Stimulated activated CD8-positive, alpha-beta memory T cell treated with anti-CD3 and anti-CD28 coated beads, Interleukin-15, amount 100 ng/mL, for 24 hours (primary cell): Measurements from ENCODE around the gene MYT1.

ENCODE experiments used
- DNase-seq: peaks from one replicate; pipeline ENCODE4 v3.0.0-alpha.2; 2020; ENCODE audit warnings: low read depth

The MYT1 gene

DNA sequence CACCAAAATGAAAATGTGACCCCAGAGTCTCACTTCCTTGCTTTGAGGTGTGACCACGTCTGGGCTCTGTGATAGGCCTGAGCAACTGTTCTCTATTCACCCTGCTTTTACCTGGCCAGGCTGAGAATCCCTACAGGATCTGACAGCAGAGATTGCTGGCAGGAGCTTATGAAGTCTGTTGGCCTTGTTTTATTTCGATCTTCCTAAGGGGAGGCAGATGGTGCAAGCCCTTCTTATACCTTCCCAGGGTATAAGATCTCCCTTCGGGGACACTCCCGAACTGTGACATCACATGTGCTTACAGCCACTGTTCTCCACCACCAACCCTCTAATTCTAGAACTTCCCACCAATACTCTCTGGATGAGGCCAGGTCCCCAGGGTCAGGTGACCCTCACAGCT lies 26.8 kb downstream of the MYT1 start:
- DNase-seq: no peak

DNA sequence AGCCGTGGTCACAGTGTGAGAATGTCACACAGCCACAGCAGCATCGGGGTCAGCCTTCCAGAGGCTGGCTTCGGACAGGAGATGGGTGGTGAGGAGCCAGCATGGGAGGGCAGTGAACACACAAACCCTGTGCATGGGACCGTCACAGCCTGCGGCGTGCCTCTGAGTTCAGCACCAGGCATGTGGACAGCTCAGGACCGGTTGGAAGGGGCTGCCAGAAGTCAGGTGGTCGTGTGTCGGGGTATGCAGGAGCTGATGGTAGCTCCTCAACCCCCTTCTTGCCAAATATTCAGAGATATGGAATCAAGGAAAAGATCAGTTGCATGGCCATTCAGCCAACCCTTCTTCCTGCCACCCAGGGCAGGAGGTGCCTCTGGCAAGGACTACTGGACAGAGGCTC lies 28.2 kb downstream of the MYT1 start:
- DNase-seq: no peak

DNA sequence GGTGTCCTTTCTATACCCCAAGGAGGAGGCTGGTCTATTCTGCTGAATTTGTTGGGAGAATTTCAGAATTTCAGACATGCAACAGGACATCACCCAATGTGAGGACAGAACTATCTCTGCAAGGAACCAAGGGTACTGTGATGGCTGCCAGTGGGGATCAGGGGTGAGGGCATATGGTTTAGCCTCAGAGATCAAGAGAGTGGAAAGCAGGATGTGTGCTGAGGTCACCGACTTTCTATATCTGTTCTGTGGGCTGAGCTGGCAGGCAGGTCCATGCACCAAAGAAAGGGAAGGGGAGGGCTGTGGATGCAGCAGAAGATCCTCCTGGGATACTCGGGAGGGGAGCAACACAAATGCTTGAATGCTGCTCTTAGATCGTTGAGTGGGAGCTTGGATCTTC lies 28.8 kb downstream of the MYT1 start:
- no peak for DNase-seq

DNA sequence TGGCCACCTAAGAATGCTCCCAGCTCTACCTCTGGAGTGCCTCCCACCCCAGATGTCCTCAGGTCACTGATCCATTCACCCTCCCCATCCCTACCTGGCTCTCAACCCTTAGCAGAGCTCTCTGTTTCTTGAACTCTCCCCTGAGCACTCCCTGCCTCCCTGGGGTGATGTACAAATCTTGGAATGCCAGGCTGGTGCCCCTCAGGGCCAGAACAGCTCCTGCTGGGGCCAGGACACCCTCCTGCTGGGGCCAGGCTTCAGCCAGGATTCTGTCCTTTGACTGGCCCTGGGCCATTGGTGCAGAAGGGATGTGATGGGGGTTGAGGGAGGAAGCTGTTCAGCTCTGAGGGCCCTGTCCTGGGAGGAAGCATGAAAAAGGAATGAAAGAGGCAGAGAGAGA lies 30.0 kb downstream of the MYT1 start:
- DNase-seq: no peak

DNA sequence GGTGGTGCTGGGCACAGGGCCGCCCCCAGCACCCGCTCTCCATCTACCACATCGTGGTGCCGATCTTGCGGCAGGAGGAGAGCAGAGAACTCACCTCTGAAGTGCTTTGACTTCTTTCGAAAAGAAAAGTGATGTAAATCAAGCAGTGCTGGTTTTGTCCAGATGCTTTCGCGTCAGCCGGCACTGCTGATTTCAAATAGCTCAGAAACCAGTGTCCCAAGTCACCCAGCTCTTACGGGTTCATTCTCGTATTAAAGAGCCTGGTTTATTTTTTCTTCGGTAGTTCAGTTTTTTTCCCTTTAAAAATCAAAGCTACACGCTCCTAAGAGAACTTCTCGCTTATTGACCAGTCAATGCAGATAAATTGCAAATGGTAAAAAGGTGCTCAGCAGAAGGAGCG lies 32.1 kb downstream of the MYT1 start:
- no peak for DNase-seq

DNA sequence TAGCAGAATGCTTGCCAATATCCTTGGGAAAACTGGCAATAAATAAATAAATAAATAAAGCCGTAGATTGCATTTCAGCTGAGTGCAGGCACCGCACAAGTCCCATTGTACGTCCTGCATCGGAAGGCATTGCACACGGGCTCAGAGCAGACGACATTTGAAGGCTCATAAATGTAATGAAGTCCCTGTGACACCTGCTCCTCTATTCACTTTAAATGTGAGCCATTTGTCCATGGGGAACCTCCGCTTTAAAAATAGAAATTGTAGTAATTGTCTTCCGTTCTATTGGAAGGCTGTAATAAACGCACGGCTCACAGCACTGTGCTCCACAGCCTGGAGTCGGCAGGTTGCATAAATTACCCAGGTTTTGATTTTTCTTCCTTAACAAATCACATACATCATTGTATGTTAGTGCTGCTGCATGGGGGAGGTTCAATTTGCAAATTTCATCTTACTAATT lies 32.6 kb downstream of the MYT1 start:
- no peak for DNase-seq

DNA sequence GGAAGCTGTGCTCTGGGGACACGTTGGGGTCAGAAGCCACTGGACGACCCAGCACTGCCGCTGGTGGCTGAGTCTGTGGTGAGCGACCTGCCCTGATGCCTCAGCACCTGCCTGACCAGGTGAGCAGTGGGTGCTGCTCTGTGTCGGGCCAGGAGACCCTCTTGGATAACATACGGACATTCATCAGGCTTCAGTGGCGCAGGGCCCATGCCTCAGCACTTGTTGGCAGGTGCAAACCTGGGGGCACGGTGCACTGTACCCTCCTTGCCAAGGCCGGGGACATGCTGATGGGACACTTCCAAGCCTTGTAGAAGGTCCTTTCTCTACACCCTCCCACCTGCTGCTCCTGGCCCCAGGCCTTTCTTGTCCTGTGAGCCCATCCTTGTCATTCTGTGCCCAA lies 34.1 kb downstream of the MYT1 start:
- DNase-seq: no peak

DNA sequence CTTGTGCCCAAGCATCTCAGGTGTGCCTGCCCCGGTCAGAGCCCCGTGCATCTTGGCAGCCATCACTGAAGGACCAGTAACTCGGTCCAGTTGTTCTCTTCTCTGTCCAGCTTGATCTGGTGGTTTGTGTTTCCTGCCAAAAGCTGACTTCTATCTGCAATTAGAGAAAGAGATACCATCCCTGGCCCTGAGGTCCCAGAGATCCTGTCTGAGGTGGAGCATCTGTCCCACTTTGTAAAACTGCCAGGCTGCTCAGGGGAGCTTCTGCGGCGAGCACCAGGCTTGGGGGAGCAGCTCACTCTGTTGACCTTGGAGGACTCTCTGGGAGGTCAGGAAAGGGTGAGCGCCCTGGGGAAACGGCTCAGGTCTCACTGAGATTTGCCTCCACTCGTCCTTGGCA lies 35.1 kb downstream of the MYT1 start:
- DNase-seq: no peak

DNA sequence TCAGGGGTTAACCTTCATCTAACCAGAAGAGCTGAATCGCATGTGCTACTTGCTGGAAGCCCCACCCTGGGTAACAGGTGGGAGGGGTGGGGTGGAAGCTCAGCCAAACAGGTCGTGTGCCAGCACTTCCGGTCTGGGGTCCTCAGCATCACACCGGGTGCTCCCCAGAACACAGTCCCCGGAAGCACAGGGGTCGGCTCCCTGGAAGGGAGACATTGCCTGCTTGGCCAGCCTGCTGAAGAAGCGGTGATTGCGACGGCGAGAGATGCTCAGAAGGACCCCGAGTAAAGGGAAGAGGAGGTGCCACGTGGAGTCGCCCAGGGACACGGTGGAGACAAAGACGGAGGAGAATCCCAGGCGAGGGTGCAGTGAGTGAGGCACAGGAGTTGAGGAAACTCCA lies 36.5 kb downstream of the MYT1 start:
- no peak for DNase-seq

DNA sequence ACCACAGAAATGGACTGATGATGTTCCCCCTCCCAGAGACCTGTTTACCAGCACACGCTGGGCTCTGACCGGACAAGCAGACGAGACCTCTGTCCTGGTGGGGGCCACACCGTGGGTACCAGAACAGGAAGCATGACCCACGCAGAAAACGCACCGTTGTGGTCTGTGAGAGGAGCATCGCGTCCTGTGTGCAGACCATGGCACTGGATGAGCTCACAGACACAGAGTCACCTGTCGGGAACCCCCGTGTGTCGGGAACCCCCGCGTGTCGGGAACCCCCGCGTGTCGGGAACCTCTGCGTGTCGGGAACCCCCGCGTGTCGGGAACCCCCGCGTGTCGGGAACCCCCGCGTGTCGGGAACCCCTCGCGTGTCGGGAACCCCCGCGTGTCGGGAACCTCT lies 37.4 kb downstream of the MYT1 start:
- DNase-seq: no peak

DNA sequence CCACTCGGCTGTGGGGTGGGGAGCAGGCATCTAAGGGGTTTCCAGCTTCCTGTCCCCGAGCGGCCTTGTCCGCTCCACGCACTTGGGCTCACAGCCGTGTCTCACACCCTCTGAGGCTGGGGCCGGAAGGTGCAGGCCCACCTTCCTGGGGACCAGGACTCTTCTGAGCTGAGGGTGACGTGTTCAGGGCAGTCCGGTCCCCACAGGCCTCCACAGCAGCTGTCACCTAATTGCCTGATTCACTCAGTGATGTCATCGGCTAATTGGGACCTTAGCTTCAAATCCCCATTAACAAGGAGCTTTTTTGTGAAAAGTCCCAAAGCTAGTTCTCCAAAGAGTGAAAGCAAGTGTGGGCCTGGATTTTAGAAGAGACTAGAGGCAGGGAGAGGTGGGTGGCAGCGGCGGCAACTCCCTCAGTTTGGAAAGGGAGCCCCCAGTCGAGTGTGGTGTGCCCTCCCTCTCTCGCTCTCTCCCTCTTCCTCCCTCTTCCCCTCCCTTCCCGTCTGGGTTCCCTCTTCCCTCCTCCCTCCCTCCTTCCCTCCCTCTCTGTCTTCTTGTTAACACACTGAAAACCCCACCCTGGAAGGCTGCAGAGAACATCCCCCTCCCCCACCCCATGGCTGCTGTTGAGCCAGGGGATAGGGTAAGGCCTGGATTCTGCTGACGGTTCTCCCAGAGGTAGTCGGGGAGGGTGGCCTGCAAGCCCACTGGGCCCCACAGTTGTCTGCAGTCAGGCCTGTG lies 39.0 kb downstream of the MYT1 start:
- DNase-seq: no peak

DNA sequence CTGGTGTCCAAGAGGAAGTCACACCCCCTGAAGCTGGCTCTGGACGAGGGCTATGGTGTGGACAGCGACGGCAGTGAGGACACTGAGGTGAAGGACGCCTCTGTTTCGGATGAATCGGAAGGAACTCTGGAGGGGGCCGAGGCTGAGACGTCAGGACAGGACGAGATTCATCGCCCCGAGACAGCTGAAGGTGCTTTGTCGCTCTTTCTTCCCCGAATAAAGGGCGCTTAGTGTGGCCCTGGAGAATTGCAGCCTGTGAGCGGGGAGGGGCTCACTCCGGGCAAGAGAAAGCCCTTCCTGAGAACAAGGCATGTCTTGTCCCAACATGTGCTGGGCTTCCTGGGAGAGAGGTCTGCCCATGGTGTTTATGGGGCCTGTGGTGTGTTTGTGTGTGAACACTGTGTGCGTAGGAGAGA lies 41.4 kb downstream of the MYT1 start:
- DNase-seq: no peak

DNA sequence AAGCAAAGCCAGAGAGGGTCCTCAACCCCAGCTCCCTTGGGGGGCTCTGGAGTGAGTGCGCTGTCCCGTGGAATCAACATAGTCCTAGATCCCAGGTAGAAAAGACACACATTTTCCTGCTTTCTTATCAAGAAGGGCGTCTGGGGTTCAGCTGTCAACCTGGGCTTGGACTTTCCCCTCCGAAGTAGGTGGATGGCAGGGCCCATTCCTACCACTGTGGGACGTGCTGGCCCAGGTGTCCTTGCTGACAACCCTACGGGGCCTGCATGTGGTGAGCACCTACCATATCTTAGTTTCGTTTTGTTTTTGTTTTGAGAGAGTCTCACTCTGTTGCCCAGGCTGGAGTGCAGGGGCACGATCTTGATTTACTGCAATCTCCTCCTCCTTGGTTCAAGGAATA lies 42.4 kb downstream of the MYT1 start:
- no peak for DNase-seq

DNA sequence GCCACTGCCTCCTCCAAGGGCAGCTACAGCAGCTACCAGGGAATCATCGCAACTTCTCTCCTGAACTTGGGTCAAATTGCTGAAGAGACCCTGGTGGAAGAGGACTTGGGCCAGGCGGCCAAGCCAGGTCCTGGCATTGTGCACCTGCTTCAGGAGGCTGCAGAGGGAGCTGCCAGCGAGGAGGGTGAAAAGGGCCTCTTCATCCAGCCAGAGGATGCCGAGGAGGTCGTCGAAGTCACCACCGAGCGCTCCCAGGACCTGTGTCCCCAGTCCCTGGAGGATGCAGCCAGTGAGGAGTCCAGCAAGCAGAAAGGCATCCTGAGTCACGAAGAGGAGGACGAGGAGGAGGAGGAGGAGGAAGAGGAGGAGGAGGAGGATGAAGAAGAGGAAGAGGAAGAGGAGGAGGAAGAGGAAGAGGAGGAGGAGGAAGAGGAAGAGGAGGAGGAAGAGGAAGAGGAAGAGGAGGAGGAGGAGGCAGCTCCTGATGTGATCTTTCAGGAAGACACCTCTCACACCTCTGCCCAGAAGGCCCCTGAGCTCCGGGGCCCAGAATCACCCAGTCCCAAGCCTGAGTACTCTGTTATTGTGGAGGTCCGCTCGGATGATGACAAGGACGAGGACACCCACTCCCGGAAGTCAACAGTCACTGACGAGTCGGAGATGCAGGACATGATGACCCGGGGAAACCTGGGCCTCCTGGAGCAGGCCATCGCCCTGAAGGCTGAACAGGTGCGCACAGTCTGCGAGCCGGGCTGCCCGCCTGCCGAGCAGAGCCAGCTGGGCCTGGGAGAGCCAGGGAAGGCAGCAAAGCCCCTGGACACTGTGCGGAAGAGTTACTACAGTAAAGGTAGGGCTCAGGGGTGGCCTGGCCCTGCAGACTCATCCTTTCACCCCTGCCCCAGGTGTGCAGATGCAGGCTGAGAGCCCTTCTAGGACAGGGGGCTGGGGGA lies 43.7 kb downstream of the MYT1 start:
- no peak for DNase-seq

DNA sequence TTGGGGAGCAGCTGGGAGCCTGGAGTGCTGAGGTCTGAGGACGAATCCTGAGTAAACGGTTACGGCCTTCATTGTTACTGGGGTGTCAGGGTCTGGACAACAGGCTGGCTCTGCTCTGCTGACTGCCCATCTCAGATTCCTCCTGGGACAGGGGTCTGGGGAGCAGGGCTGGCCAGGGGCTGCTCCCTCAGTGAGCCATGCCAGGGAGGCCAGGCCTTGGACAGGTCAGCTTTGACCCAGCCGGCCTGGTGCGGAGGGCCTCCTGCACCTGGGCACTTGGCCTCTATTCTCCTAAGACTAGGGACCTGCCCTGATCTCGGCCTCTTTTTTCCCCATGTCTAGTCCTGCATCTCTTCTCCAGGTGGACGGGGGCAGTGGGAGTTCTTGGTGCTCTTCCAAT lies 44.9 kb downstream of the MYT1 start:
- no peak for DNase-seq

DNA sequence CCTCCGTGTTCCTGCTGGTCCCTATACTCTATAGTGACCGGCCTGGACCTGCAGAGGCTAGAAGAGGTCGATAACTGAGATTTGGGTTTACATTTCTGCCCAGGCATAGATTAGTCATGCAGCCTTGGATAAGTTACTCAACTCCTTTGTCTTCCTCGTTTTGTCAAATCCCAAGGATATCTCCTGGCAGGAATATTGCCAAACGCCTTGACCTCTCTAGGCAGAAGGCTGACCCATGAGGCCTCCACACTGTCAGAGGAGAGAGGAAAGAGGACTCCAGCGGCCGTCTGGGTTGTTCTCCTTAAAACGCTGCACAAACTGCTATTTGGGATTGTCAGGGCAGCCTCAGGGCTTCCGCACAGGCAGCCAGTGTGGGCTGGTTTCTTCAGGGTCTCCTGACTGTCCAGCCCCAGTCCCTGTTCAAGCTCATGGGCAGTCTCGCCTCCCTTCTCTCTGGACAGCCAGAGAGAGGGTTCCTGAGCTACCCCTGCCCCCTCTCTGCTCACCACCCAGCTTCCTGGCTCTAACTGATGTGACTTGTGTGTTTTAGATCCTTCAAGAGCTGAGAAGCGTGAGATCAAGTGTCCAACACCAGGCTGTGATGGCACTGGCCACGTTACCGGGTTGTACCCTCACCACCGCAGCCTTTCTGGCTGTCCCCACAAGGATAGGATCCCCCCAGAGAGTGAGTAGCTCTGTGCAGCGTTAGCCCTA lies 46.6 kb downstream of the MYT1 start:
- no peak for DNase-seq

DNA sequence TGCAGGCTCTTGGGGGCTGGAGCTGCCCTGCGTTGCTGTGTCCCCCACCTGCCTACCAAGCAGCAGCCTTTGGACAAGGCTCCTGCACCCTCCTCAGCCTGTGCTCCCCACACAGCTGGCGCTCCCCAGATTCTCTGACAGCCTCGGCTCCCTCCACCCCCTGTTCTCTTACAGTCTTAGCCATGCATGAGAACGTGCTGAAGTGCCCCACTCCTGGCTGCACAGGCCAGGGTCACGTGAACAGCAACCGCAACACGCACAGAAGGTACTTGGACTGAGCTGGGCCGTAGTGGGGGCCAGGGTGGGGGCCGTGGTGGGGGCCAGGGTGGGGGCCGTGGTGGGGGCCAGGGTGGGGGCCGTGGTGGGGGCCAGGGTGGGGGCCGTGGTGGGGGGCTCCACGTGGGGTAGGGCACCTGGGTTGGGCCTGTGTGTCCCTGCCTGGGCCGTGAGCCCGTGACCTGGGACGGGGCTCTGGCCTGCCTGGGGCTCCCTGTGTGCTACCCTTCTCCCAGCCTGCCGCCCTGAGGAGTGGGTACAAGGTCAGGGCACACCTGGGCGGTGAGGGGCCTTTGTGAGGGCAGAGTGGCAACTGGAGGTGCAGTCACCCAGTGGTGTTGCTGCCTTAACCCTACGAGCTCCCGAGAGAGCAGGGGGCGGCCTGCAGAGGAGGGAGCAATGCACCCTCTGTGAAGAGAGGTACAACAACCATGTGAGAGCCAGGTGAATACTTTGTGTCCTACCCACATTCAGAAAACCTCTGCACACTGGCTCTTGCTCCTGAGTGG lies 47.8 kb downstream of the MYT1 start:
- no peak for DNase-seq

DNA sequence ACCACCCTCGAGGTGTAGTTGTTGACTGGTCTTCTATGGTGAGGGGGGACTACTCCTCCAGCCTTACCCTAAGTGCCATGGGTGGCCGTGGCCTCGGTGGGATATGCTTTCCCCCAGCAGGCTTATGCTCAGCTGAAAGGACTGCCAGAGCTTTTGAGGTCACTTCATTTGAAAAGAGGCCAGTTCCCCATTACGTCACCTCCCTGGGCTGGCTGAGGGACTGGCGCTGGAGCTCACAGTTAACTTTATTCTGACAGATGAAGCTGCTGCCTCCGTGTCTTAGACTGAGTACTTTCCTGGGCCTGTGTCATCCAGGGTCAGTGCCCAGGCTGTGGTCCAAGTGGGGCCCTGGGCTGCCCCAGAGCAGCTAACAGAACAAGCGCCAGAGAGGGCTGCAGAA lies 48.5 kb downstream of the MYT1 start:
- no peak for DNase-seq

DNA sequence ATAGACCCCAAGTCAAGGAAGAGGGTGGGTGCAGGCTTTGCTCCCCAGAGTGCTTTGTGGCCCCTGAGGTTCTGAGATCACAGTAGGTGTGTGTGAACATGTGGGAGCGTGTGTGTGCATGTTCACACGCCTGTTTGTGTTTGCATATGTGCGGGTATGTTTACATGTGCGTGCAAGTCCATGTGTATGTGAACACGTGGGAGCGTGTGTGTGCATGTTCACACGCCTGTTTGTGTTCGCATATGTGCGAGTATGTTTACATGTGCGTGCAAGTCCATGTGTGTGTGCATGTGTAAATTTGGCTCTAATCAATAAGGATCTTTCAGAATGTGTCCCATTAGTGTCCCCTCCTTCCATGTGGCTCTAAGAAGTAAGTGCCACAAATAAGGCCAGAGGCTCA lies 49.9 kb downstream of the MYT1 start:
- no peak for DNase-seq

DNA sequence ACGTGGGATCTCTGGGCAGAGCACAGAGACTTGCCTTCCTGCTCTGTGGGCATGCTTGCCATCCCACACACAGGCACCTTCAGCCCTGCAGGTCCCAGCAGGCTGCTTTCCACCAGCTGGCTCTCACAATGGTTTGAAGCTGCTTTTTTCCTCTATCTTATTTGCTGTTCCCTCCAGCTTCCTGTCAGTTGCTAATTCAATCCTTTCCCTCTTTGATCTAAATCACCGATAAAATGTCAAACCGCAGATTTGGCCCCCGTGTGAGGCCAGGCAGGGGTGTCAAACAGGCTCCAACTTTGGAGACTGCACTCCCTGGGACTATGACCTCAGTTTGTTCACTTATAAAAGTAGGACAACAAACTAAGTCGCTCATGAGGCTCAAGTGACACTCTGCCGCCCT lies 50.7 kb downstream of the MYT1 start:
- no peak for DNase-seq

DNA sequence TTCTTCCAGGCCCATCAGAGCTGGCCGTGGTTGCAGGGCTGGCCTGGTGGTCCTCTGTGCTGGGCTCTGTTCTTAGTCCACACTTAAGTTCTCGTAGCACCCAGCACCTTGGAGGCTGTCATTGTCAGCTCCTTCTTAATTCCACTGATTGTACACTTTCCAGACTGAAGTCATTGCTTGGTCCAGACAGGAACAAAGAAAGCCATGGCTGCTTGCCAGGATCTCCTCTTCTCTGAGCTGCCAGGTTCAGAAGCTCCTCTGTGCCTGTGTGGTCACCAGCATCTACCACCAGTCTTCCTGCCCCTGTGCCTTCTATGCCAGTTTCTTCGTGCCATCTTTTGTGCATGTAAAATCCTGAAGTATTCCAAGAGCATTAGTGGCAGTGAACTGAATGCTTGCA lies 51.8 kb downstream of the MYT1 start:
- no peak for DNase-seq

DNA sequence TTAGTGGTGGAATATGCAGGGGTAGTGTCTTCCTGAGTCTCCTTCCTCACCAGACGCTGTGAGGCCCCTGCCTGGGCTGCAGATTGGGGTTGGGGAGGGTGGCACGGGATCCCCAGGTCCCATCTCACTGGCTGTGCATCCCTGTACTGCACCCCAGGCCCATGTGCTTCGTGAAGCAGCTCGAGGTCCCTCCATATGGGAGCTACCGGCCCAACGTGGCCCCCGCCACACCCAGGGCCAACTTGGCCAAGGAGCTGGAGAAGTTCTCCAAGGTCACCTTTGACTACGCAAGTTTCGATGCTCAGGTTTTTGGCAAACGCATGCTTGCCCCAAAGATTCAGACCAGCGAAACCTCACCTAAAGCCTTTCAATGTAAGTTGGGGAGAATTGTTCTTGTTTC lies 52.7 kb downstream of the MYT1 start:
- DNase-seq: no peak
